Heart left ventricle (tissue), 16 donors: ENCODE results near the gene ULK4. TPM values are rescaled to one million over a fixed set of nuclear protein-coding genes. Genes with fewer than 3 reads are reported as not detected.

ENCODE experiments used
- ATAC-seq, 4 donors: fragments of 200-7000 bp; cut with Tn5 transposase; one replicate each; pipeline ENCODE4 v1.9.1; 2020 to 2022; ENCODE audit warnings: moderate library complexity in 4 of 4, mild to moderate bottlenecking in 3 of 4, moderate number of reproducible peaks in 1 of 4
- DNase-seq, 5 donors: peaks; one replicate each; pipeline ENCODE4 v3.0.0-alpha.2; 2020
- H3K27ac ChIP-seq, 12 donors: fragments of 200-600 bp; sonication (generic) in 4 of 12; one replicate each; pipeline versions ENCODE4 v1.5.0 to v1.8.0; 2016 to 2022; ENCODE audit warnings: mild to moderate bottlenecking in 2 of 12
- H3K27me3 ChIP-seq, 9 donors: fragments of 200-600 bp; sonication (generic) in 2 of 9; one replicate each; pipeline versions ENCODE4 v1.5.1 to v1.8.0; 2016 to 2022; ENCODE audit warnings: mild to moderate bottlenecking in 3 of 9
- H3K36me3 ChIP-seq, 9 donors: fragments of 200-600 bp; sonication (generic) in 2 of 9; one replicate each; pipeline versions ENCODE4 v1.5.0 to v1.8.0; 2018 to 2022; ENCODE audit warnings: mild to moderate bottlenecking in 2 of 9
- H3K4me1 ChIP-seq, 12 donors: fragments of 200-600 bp; sonication (generic) in 4 of 12; one replicate each; pipeline versions ENCODE4 v1.5.0 to v1.8.0; 2016 to 2022; ENCODE audit warnings: mild to moderate bottlenecking in 3 of 12
- H3K4me3 ChIP-seq, 12 donors: fragments of 200-600 bp; sonication (generic) in 4 of 12; one replicate each; pipeline versions ENCODE4 v1.5.0 to v1.8.0; 2017 to 2022; ENCODE audit warnings: mild to moderate bottlenecking in 9 of 12, moderate library complexity in 4 of 12
- H3K9me3 ChIP-seq, 12 donors: fragments of 200-600 bp; sonication (generic) in 4 of 12; one replicate each; pipeline versions ENCODE4 v1.5.0 to v1.8.0; 2016 to 2022; ENCODE audit warnings: mild to moderate bottlenecking in 1 of 12
- CTCF ChIP-seq, 12 donors: fragments of 200-600 bp; sonication (generic) in 4 of 12; IDR thresholded peaks; one replicate each; pipeline versions ENCODE4 v1.5.0 to v1.8.0; 2018 to 2022; ENCODE audit warnings: antibody characterized with exemption in 12 of 12, mild to moderate bottlenecking in 5 of 12
- POLR2A ChIP-seq, 2 donors: fragments of 450-650 bp; IDR thresholded peaks; one replicate each; pipeline ENCODE4 v1.6.1; 2017; ENCODE audit warnings: antibody characterized with exemption in 2 of 2, mild to moderate bottlenecking in 2 of 2, moderate library complexity in 2 of 2
- WGBS, 4 donors: extraction: QIAGEN DNeasy Blood & Tissue Kit in 2 of 4; methylation state at CpG; one replicate each; pipeline versions ENCODE4 v1.1.5 to v1.1.7; 2013 to 2018; 5-methylcytosine and 5-hydroxymethylcytosine counted together
- intact Hi-C, 10 donors: fragments of 100-400 bp; cut with DNase I; formaldehyde crosslinking; loops; one replicate each; pipeline versions ENCODE4 v1.11.1 to v1.14.2; 2022
- polyA plus RNA-seq, 2 donors: library from polyadenylated mRNA; stranded (reverse); fragments of 200-250 nt; gene quantifications; one replicate each; pipeline ENCODE4 v1.2.3, GENCODE V29; 2013
- total RNA-seq, 9 donors: library from RNA; depleted of rRNA in 2 of 9; stranded (reverse); fragments of >200 nt in 2 of 9; fragmentation: NEBNext Ultra II Directional in 3 of 9; extraction: Animal tissue kit (Norgen Biotek cat#: 25700) in 3 of 9; gene quantifications; one replicate each; pipeline versions ENCODE4 v1.1.0 to v1.2.4, GENCODE V29; 2016 to 2023
- donor health status: ischemic (EF 13 %, LVEDD 7.1; RV severe dilation, severe dysfunction).
- donor health status: healthy with polysubstance abuse.
- donor health status: DM: no; HTN: yes; CAD: no.
- donor health status: DM: no; HTN: no; CAD: no.
- donor health status: ischemic (EF 25% LVEDD 6.9; RV normal size, moderate dysfunction).
- donor health status: ischemic (EF 25% LVEDD 5.7; RV mildly dilated, moderate dysfunction).
- donor health status: healthy.
- donor health status: DM: yes; HTN: yes; CAD: no.
- donor health status: ischemic (EF 35%, LVEDD 5.7; RV mildly dilated, moderate dysfunction).
- donor health status: nonischemic (EF 11% LVEDD 7.7; RV severe dilation, severe dysfunction).
- donor health status: DM: yes; HTN: yes; CAD: no.
- donor health status: PGD.
- donor health status: ischemic (EF 29% LVEDD 5.4; RV normal size, mild dysfunction).
- donor health status: nonischemic (EF 23%, LVEDD 6.1; RV moderate dilation, normal function).

ULK4 gene
- total and polyA plus RNA-seq, 11 donors: 0.91 to 6.1 (median 2.1) TPM

DNA sequence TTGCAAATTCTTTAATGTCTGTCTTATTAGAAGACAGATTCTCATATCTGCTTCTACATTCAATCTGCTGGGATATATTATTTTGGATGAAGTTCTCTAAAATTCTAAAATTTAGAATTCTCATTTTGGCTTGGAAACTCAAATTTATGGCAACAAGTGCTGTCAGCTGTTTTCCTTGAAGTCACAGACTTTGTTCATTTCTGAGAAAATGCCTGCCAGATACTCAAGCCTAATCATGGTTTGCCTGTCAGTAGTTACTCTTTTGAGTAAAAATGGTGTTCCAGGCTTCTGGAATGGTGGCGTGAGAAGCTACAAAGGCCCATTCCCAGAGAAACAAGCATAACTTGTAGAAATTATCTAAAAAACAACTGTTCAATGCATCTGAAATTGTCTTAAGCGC lies 646.8 kb downstream of the ULK4 start:
- WGBS, 4 donors: 96 to 98% (median 96%) methylated on average over 2 of the region's 2 CpGs
- Histone ChIP-seq H3K27me3 (no peaks in the 10 kb centered on the region), H3K36me3 (no peaks in the 10 kb centered on the region), H3K4me3 (no peak overlapping the region), H3K27ac (no peak overlapping the region), H3K9me3 (no peaks in the 10 kb centered on the region), H3K4me1 (no peaks in the 10 kb centered on the region)
- ATAC-seq (no peak), DNase-seq (no peak)
- intact Hi-C loops: no loop called here
- TF ChIP-seq CTCF (IDR thresholded peaks at IDR 0.05): no peak
- no peak for TF ChIP-seq POLR2A (IDR thresholded peaks at IDR 0.05)

- Histone ChIP-seq H3K4me3 (no peak overlapping the region), H3K9me3 (no peaks in the 10 kb centered on the region), H3K36me3 (no peaks in the 10 kb centered on the region), H3K27ac (no peak overlapping the region), H3K27me3 (no peaks in the 10 kb centered on the region), H3K4me1 (peaks cover 0 to 13% (median 6%) of the 10 kb centered on the region in 12 donors)
- TF ChIP-seq CTCF (IDR thresholded peaks at IDR 0.05) (no peak), POLR2A (IDR thresholded peaks at IDR 0.05) (no peak)
- intact Hi-C loops: no loop called here
- DNase-seq (no peak), ATAC-seq (no peak)
- 90 to 97% (median 95%) methylated on average over 2 of the region's 2 CpGs for WGBS, 4 donors
These were observed 653.8 kb downstream of the ULK4 start for GRCh38 chr3:41308119-41308518.

- intact Hi-C loops: no loop called here
- no peak for ATAC-seq
- WGBS, 4 donors: 47 to 60% (median 57%) methylated on average over 2 of the region's 2 CpGs
These were observed 654.8 kb downstream of the ULK4 start for GRCh38 chr3:41307065-41307464.

GRCh38 chr3:41304593-41304992 lies 657.3 kb downstream of the ULK4 start:
- TF ChIP-seq POLR2A (IDR thresholded peaks at IDR 0.05) (no peak), CTCF (IDR thresholded peaks at IDR 0.05) (no peak)
- Histone ChIP-seq H3K27ac (peak overlapping the region in 1 of 12 donors; percentile 10), H3K4me3 (no peak overlapping the region), H3K9me3 (no peaks in the 10 kb centered on the region), H3K27me3 (no peaks in the 10 kb centered on the region), H3K36me3 (no peaks in the 10 kb centered on the region), H3K4me1 (peaks cover 0 to 13% (median 6%) of the 10 kb centered on the region in 12 donors)
- intact Hi-C loops: no loop called here
- DNase-seq: peak in 4 of 5 donors; percentile 29 to 45 (median 37)
- WGBS, 4 donors: 7 to 13% (median 12%) methylated on average over 2 of the region's 2 CpGs
- peak; percentile 56 to 82 (median 68) for ATAC-seq

More at GRCh38 chr3:41307065-41307464, 654.8 kb downstream of the ULK4 start:
- TF ChIP-seq CTCF (IDR thresholded peaks at IDR 0.05): no peak
- TF ChIP-seq POLR2A (IDR thresholded peaks at IDR 0.05): no peak
- peaks cover 0 to 13% (median 6%) of the 10 kb centered on the region in 12 donors for H3K4me1 ChIP-seq
- DNase-seq: no peak
- no peaks in the 10 kb centered on the region for H3K27me3 ChIP-seq
- no peaks in the 10 kb centered on the region for H3K36me3 ChIP-seq
- no peak overlapping the region for H3K4me3 ChIP-seq
- no peak overlapping the region for H3K27ac ChIP-seq
- no peaks in the 10 kb centered on the region for H3K9me3 ChIP-seq
